MCF 10A (cell line): ENCODE results near the gene TMEM184B. TPM values are rescaled to one million over a fixed set of nuclear protein-coding genes. Genes with fewer than 3 reads are reported as not detected.
A peak's percentile ranks its signal among the peaks of the same experiment; 100 is the strongest.
"Not testable (repeated sequence)": the region's sequence is repeated elsewhere in the genome, so short reads cannot be mapped to it uniquely, and the experiment has no call there.

Source experiments
- BruUV-seq: library from RNA; stranded (reverse); fragments of 400-500 nt; replicated peaks from 2 replicates; lab custom pipeline; 2021; lab: Mats Ljungman, UMichigan
- CTCF ChIA-PET: fragments of 300-600 bp; sonication (Branson Sonifier 250); formaldehyde crosslinking; extraction: SDS; loops from one replicate; lab custom pipeline; 2021; ENCODE audit warnings: antibody characterized with exemption, inconsistent platforms; lab: Yijun Ruan, JAX
- POLR2A ChIA-PET: fragments of 300-600, 350-650 bp; sonication (Branson Sonifier 250); formaldehyde crosslinking; extraction: SDS; loops from one replicate; lab custom pipeline; 2020; ENCODE audit warnings: antibody characterized with exemption, inconsistent platforms; lab: Yijun Ruan, JAX
- DNase-seq: peaks from one replicate; pipeline ENCODE4 v3.0.0-alpha.2; 2018; ENCODE audit not compliant: unreplicated experiment
- H3K27ac Mint-ChIP-seq: one replicate; pipeline ENCODE4 v1.8.0; 2022; ENCODE audit warnings: mild to moderate bottlenecking, low read depth, mixed read lengths; ENCODE audit not compliant: unreplicated experiment
- H3K27me3 Mint-ChIP-seq: one replicate; pipeline ENCODE4 v1.8.0; 2022; ENCODE audit warnings: mixed read lengths; ENCODE audit not compliant: insufficient read depth, unreplicated experiment
- H3K36me3 Mint-ChIP-seq: one replicate; pipeline ENCODE4 v1.8.0; 2022; ENCODE audit warnings: mild to moderate bottlenecking, moderate library complexity, mixed read lengths; ENCODE audit not compliant: insufficient read depth, unreplicated experiment
- H3K4me1 Mint-ChIP-seq: one replicate; pipeline ENCODE4 v1.8.0; 2022; ENCODE audit warnings: mixed read lengths; ENCODE audit not compliant: insufficient read depth, unreplicated experiment
- H3K4me3 Mint-ChIP-seq: one replicate; pipeline ENCODE4 v1.8.0; 2022; ENCODE audit warnings: mild to moderate bottlenecking, moderate library complexity, mixed read lengths; ENCODE audit not compliant: unreplicated experiment
- H3K9me3 Mint-ChIP-seq: one replicate; pipeline ENCODE4 v1.8.0; 2022; ENCODE audit warnings: mixed read lengths; ENCODE audit not compliant: unreplicated experiment
- intact Hi-C: fragments of 100-400 bp; cut with micrococcal nuclease; formaldehyde crosslinking; loops from 2 replicates; pipeline ENCODE4 v1.14.1; 2022
- total RNA-seq: library from RNA; stranded (reverse); gene quantifications from 2 replicates; pipeline ENCODE4 v1.2.3, GENCODE V29; 2022
- TF ChIP-seq, protein P1 (sequence below): fragments of 200-600 bp; IDR thresholded peaks from one replicate; pipeline ENCODE4 v1.8.0; 2022; ENCODE audit warnings: antibody characterized with exemption, mild to moderate bottlenecking; ENCODE audit not compliant: unreplicated experiment

The TMEM184B gene
- total RNA-seq, 1 experiment from 2014 or later: 58.7 TPM

DNA sequence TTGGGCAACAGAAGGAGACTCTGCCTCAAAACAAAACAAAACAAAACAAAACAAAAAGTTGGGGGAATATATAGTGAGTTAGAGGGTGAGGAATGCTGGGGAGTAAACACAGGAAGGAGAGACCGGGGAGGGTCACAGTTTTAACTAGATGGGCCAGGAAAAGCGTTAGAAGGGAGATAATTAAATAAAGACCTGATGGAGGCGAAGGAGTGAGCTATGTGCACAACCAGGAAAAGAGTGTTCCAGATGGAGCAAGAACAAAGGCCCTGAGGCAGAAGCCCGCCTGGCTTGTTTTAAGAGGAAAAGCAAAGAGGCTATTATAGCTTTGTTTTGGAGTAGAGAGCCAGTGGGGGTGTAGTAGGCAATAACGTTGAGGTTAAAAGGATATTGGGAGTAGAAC is 86.4 kb downstream of the TMEM184B start:
- no TSS peak for BruUV-seq
- intact Hi-C loops: no loop called here
- ChIA-PET CTCF (no interaction called here), POLR2A (interaction anchor here (1.0 to 3.2 kb wide), 2 partner anchors 16 to 36 kb away, joined by 4 to 17 read pairs; partner anchors contain the start of gene MAFF)
- Mint-ChIP-seq H3K4me1 (peaks cover 10% of the 10 kb centered on the region), H3K4me3 (no peak overlapping the region), H3K27me3 (no peaks in the 10 kb centered on the region), H3K36me3 (peaks cover 6% of the 10 kb centered on the region), H3K9me3 (no peaks in the 10 kb centered on the region), H3K27ac (no peak overlapping the region)
- TF ChIP-seq, protein P1, sequence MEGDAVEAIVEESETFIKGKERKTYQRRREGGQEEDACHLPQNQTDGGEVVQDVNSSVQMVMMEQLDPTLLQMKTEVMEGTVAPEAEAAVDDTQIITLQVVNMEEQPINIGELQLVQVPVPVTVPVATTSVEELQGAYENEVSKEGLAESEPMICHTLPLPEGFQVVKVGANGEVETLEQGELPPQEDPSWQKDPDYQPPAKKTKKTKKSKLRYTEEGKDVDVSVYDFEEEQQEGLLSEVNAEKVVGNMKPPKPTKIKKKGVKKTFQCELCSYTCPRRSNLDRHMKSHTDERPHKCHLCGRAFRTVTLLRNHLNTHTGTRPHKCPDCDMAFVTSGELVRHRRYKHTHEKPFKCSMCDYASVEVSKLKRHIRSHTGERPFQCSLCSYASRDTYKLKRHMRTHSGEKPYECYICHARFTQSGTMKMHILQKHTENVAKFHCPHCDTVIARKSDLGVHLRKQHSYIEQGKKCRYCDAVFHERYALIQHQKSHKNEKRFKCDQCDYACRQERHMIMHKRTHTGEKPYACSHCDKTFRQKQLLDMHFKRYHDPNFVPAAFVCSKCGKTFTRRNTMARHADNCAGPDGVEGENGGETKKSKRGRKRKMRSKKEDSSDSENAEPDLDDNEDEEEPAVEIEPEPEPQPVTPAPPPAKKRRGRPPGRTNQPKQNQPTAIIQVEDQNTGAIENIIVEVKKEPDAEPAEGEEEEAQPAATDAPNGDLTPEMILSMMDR: no peak
- no peak for DNase-seq

DNA sequence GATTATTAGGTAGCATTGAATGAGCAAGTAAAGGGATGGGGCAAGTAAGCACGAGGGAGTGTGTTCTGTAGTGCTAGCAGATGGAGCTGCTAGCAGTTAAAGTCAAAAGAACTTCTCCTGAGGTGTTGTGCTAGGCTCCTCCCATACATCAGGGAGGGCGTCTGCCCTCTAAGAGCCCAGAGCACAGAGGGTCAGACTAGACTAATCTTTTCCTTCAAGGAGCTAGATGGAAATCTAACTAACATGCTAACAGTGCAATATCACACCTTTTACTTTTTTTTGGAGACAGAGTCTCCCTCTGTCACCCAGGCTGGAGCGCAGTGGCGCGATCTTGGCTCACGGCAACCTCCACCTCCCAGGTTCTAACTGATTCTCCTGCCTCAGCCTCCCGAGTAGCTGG is 88.0 kb downstream of the TMEM184B start:
- H3K27ac Mint-ChIP-seq: no peak overlapping the region
- H3K4me3 Mint-ChIP-seq: no peak overlapping the region
- TF ChIP-seq, protein P1: no peak
- ChIA-PET POLR2A (no interaction called here), CTCF (no interaction called here)
- peaks cover 12% of the 10 kb centered on the region for H3K36me3 Mint-ChIP-seq
- BruUV-seq: no TSS peak
- DNase-seq: no peak
- peaks cover 26% of the 10 kb centered on the region for H3K4me1 Mint-ChIP-seq
- no peaks in the 10 kb centered on the region for H3K9me3 Mint-ChIP-seq
- no peaks in the 10 kb centered on the region for H3K27me3 Mint-ChIP-seq
- intact Hi-C loops: loop anchor here (5.0 kb wide), 1 partner anchor 43 kb away; no protein-coding TSS in a partner anchor

DNA sequence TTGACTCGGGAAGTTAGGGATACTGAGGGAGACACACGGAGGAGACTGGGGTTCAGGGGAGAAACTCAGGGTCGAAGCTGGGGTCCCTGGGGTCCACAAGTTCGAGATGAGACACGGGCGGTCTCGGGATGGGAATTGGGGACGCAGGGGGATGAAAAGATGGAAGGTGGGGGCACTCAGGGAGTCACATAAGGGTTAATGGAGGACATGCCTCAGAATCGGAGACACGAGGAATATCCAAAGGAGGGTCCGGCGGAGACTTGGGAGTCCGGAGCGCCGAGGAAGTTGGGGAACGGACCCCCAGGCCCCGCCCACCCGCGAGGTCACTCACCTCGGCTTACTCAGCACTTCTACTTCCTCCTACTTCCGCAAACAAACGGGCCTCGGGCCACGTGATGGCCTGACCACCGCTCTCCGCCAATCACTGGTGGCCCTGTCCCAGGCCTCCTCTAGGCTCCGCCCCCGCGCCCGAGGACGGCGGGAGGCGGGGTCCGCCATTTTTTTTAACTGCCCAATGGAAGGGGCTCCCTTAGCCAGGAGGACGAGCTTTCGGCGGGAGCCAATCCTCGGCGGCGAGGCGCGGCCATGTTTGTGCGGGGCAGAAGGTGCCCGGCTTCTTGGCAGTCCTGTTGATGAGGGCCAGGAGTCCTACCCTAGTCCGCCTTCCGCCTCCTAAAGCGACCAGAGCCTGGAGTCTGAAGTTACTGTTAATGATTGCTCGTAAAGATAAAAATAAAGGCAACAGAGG is 91.2 kb downstream of the TMEM184B start, which contains the start of gene PLA2G6:
Gene PLA2G6 (minus strand): TSS at position 378 of the 748 bp plus-strand sequence. CDS start 12,404 bp downstream, outside the sequence.
- TF ChIP-seq, protein P1: no peak
- peak; percentile 99 for DNase-seq
- H3K36me3 Mint-ChIP-seq: peaks cover 12% of the 10 kb centered on the region
- H3K4me1 Mint-ChIP-seq: peaks cover 34% of the 10 kb centered on the region
- peak within 1 kb of the TSS; percentile 97 for H3K4me3 Mint-ChIP-seq
- POLR2A ChIA-PET: interaction anchor here (0.5 to 8.5 kb wide), 34 partner anchors 8 to 1221 kb away, joined by 3 to 134 read pairs (median 4); partner anchors contain the start of genes MAFF, PICK1 and TMEM184B
- H3K27me3 Mint-ChIP-seq: no peaks in the 10 kb centered on the region
- peak within 1 kb of the TSS; percentile 99 for H3K27ac Mint-ChIP-seq
- CTCF ChIA-PET: interaction anchor here (0.7 kb wide), 1 partner anchor 318 kb away, joined by 4 read pairs; no protein-coding TSS in a partner anchor
- intact Hi-C loops: loop anchor here (1.0 to 5.0 kb wide), 2 partner anchors 20 to 46 kb away; partner anchors contain the start of gene MAFF
- no TSS peak for BruUV-seq
- no peaks in the 10 kb centered on the region for H3K9me3 Mint-ChIP-seq

DNA sequence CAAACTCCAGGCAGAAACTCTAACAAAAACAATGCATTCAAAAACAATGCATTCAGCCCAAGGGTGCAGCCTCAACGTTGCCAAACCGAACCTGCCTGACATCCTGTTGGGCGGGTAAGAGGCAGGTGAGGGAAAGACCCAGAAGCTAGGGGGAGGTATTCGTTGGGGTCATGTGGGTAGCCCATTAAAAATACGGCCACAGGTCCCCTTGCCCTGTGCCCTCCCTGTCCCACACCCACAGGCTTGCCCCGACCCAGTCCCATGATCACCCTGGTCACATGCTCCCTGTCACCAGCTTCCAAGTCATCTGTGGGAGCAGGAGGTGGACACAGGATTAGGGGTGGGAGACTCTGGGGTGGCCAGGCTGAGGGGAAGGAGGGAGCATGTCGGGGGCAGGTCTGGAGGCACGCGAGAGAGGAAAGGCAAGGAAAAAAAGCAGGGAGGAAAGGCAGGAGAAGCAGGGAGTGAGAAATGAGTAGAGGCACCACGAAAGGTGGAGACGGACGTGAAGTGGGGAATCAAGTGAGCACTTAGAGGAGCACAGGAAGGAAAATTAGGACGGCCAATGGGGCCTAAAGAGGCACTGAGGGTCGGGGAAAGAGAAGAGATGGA is 91.9 kb downstream of the TMEM184B start:
- H3K27me3 Mint-ChIP-seq: no peaks in the 10 kb centered on the region
- DNase-seq: peak; percentile 89
- H3K36me3 Mint-ChIP-seq: peaks cover 12% of the 10 kb centered on the region
- TF ChIP-seq, protein P1: no peak
- H3K27ac Mint-ChIP-seq: peak overlapping the region; percentile 99
- H3K4me3 Mint-ChIP-seq: peak overlapping the region; percentile 97
- peaks cover 34% of the 10 kb centered on the region for H3K4me1 Mint-ChIP-seq
- POLR2A ChIA-PET: interaction anchor here (0.5 to 8.5 kb wide), 29 partner anchors 8 to 1222 kb away, joined by 3 to 134 read pairs (median 5); partner anchors contain the start of genes MAFF, PICK1 and TMEM184B
- CTCF ChIA-PET: interaction anchor here (0.7 to 0.8 kb wide), 2 partner anchors 67 to 415 kb away, joined by 3 read pairs; no protein-coding TSS in a partner anchor
- intact Hi-C loops: loop anchor here (1.0 to 5.0 kb wide), 2 partner anchors 20 to 46 kb away; partner anchors contain the start of gene MAFF
- TSS peak; percentile 66 for BruUV-seq
- H3K9me3 Mint-ChIP-seq: no peaks in the 10 kb centered on the region

DNA sequence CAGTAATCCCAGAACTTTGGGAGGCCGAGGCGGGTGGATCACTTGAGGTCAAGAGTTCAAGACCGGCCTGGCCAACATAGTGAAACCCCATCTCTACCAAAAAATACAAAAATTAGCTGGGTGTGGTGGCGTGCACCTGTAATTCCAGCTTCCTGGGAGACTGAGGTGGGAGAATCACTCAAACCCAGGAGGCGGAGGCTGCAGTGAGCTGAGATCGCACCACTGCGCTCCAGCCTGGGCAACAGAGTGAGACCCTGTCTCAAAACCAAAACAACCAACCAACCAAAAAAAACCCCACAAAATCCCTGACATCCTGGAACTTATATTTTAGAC is 94.2 kb downstream of the TMEM184B start:
- intact Hi-C loops: loop anchor here (1.0 kb wide), 1 partner anchor 64 kb away; no protein-coding TSS in a partner anchor
- ChIA-PET POLR2A (interaction anchor here (0.9 to 8.5 kb wide), 9 partner anchors 25 to 220 kb away, joined by 3 to 134 read pairs (median 5); partner anchors contain the start of gene MAFF), CTCF (interaction anchor here (0.5 to 1.4 kb wide), 9 partner anchors 13 to 126 kb away, joined by 3 to 5 read pairs (median 3); no protein-coding TSS in a partner anchor)
- BruUV-seq, H3K27me3 Mint-ChIP-seq, H3K9me3 Mint-ChIP-seq, DNase-seq: not testable (repeated sequence)
- Mint-ChIP-seq H3K27ac (peak overlapping the region; percentile 99), H3K4me1 (peaks cover 39% of the 10 kb centered on the region), H3K36me3 (peaks cover 12% of the 10 kb centered on the region), H3K4me3 (peak overlapping the region; percentile 97)
